Effector memory CD4-positive, alpha-beta T cell (primary cell): ENCODE measurements around the gene NXPH3.
A peak's percentile ranks its signal among the peaks of the same experiment; 100 is the strongest.

ENCODE experiments used
- DNase-seq, 3 donors: peaks; one replicate each; pipeline ENCODE4 v3.0.0-alpha.2; 2020
- H3K27ac ChIP-seq: 2 replicates; pipeline ENCODE4 v1.7.0; 2013; ENCODE audit warnings: mild to moderate bottlenecking, low read length, moderate library complexity; ENCODE audit not compliant: insufficient read depth, poor library complexity, severe bottlenecking
- H3K27me3 ChIP-seq: replicated peaks from 2 replicates; pipeline ENCODE4 v1.7.0; 2013; ENCODE audit warnings: mild to moderate bottlenecking, low read length; ENCODE audit not compliant: insufficient read depth, control insufficient read depth, poor library complexity, severe bottlenecking
- H3K36me3 ChIP-seq: 2 replicates; pipeline ENCODE4 v1.7.0; 2013; ENCODE audit warnings: mild to moderate bottlenecking, low read length, moderate library complexity; ENCODE audit not compliant: control insufficient read depth, insufficient read depth
- H3K4me1 ChIP-seq: 2 replicates; pipeline ENCODE4 v1.7.0; 2013; ENCODE audit warnings: low read length, mild to moderate bottlenecking; ENCODE audit not compliant: control insufficient read depth, insufficient read depth, poor library complexity, severe bottlenecking
- H3K4me3 ChIP-seq: 2 replicates; pipeline ENCODE4 v1.7.0; 2013; ENCODE audit warnings: low read length, low read depth, mild to moderate bottlenecking; ENCODE audit not compliant: insufficient read depth, poor library complexity, severe bottlenecking
- H3K9me3 ChIP-seq: 2 replicates; pipeline ENCODE4 v1.7.0; 2013; ENCODE audit warnings: mild to moderate bottlenecking, low read length, moderate library complexity; ENCODE audit not compliant: control insufficient read depth

NXPH3 gene

GRCh38 chr17:49554694-49555494, 20.8 kb upstream of the NXPH3 start:
- no peaks in the 10 kb centered on the region for H3K9me3 ChIP-seq
- no peaks in the 10 kb centered on the region for H3K4me1 ChIP-seq
- no peak overlapping the region for H3K27ac ChIP-seq

GRCh38 chr17:49555495-49556222, 20.0 kb upstream of the NXPH3 start:
- Histone ChIP-seq H3K27ac (no peak overlapping the region), H3K36me3 (no peaks in the 10 kb centered on the region), H3K27me3 (no peaks in the 10 kb centered on the region), H3K4me3 (no peak overlapping the region), H3K4me1 (no peaks in the 10 kb centered on the region), H3K9me3 (no peaks in the 10 kb centered on the region)
- DNase-seq = no peak

More at GRCh38 chr17:49554694-49555494, 20.8 kb upstream of the NXPH3 start:
- Histone ChIP-seq H3K27me3 (no peaks in the 10 kb centered on the region), H3K4me3 (no peak overlapping the region), H3K36me3 (no peaks in the 10 kb centered on the region)
- no peak for DNase-seq

- Histone ChIP-seq H3K36me3 (no peaks in the 10 kb centered on the region), H3K27me3 (no peaks in the 10 kb centered on the region), H3K4me3 (no peak overlapping the region), H3K27ac (no peak overlapping the region), H3K9me3 (no peaks in the 10 kb centered on the region), H3K4me1 (no peaks in the 10 kb centered on the region)
- DNase-seq = peak; percentile 51 to 67 (median 54)
Measured at GRCh38 chr17:49556223-49556943, 19.3 kb upstream of the NXPH3 start.

- H3K27me3 ChIP-seq = no peaks in the 10 kb centered on the region
- no peaks in the 10 kb centered on the region for H3K4me1 ChIP-seq
- H3K27ac ChIP-seq = no peak overlapping the region
- H3K9me3 ChIP-seq = no peaks in the 10 kb centered on the region
- H3K4me3 ChIP-seq = no peak overlapping the region
- no peaks in the 10 kb centered on the region for H3K36me3 ChIP-seq
- DNase-seq = no peak
Measured at GRCh38 chr17:49557312-49558024, 18.2 kb upstream of the NXPH3 start.

GRCh38 chr17:49564638-49565037, 11.0 kb upstream of the NXPH3 start:
- H3K27me3 ChIP-seq = no peaks in the 10 kb centered on the region
- no peak overlapping the region for H3K4me3 ChIP-seq
- H3K36me3 ChIP-seq = no peaks in the 10 kb centered on the region
- H3K27ac ChIP-seq = no peak overlapping the region
- no peak for DNase-seq
- no peaks in the 10 kb centered on the region for H3K9me3 ChIP-seq
- H3K4me1 ChIP-seq = peaks cover 8% of the 10 kb centered on the region

- Histone ChIP-seq H3K9me3 (no peaks in the 10 kb centered on the region), H3K4me3 (no peak overlapping the region), H3K36me3 (no peaks in the 10 kb centered on the region), H3K27ac (no peak overlapping the region), H3K4me1 (peaks cover 13% of the 10 kb centered on the region), H3K27me3 (no peaks in the 10 kb centered on the region)
- DNase-seq = no peak
Measured at GRCh38 chr17:49565948-49566491, 9.7 kb upstream of the NXPH3 start.

GRCh38 chr17:49566668-49567071, 9.0 kb upstream of the NXPH3 start:
- H3K4me3 ChIP-seq = no peak overlapping the region
- H3K9me3 ChIP-seq = no peaks in the 10 kb centered on the region
- H3K27ac ChIP-seq = no peak overlapping the region
- no peaks in the 10 kb centered on the region for H3K36me3 ChIP-seq
- no peaks in the 10 kb centered on the region for H3K27me3 ChIP-seq
- H3K4me1 ChIP-seq = peaks cover 13% of the 10 kb centered on the region
- DNase-seq = no peak

GRCh38 chr17:49567104-49567521, 8.6 kb upstream of the NXPH3 start:
- Histone ChIP-seq H3K4me1 (peaks cover 13% of the 10 kb centered on the region), H3K9me3 (no peaks in the 10 kb centered on the region), H3K36me3 (no peaks in the 10 kb centered on the region), H3K27ac (no peak overlapping the region), H3K4me3 (no peak overlapping the region), H3K27me3 (no peaks in the 10 kb centered on the region)
- DNase-seq = no peak

GRCh38 chr17:49567871-49568694, 7.6 kb upstream of the NXPH3 start:
- no peaks in the 10 kb centered on the region for H3K27me3 ChIP-seq
- H3K9me3 ChIP-seq = no peaks in the 10 kb centered on the region
- no peak overlapping the region for H3K27ac ChIP-seq
- H3K36me3 ChIP-seq = no peaks in the 10 kb centered on the region
- peak; percentile 59 to 69 (median 59) for DNase-seq
- H3K4me3 ChIP-seq = no peak overlapping the region
- H3K4me1 ChIP-seq = peaks cover 13% of the 10 kb centered on the region
